ENCODE data around the gene ZNF554. TPM values are rescaled to one million over a fixed set of nuclear protein-coding genes. Genes with fewer than 3 reads are reported as not detected.
"Not testable (repeated sequence)": the region's sequence is repeated elsewhere in the genome, so short reads cannot be mapped to it uniquely, and the experiment has no call there.

Gene ZNF554
- total RNA-seq, 1 donor from 2014 or later: 4.2 TPM

DNA sequence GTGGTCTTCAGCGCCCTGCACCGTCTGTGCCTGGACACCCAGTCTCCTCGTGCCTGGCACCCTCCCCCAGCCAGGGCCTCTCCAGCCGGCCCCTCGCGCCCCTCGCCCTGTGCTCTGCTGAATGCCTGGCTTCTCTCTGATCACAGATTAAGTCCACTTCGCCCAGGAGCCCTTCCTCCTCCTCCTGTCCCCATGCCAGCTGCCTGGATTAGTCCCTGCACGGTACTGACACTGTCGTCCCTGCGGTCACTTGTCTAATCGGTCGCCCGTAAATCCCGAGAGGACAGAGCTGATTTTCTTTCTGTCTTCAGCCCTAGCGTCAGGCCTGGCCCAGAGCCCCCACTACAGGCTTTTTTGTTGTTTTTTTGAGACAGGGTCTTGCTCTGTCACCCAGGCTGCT, 27.8 kb upstream of the ZNF554 start:
- DNase-seq: no peak
- peaks cover 21% of the 10 kb centered on the region for H3K4me1 ChIP-seq

DNA sequence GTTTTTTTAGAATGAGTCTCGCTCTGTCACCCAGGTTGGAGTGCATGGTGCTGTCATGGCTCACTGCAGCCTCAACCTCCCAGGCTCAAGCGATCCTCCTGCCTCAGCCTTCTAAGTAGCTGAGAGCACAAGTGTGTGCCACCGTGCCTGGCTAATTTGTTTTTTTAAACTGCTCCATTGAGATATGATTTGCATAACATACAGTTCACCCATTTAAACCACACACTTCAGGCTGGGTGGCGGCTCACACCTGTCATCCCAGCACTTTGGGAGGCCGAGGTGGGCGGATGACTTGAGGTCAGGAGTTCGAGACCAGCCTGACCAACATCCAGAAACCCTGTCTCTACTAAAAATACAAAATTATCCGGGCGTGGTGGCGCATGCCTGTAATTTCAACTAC, 27.0 kb upstream of the ZNF554 start:
- H3K4me3 ChIP-seq; intact Hi-C loops (cut with micrococcal nuclease); H3K27me3 ChIP-seq (ENCODE audit: low read depth); H3K27ac ChIP-seq (replicated peaks); DNase-seq; H3K9me3 ChIP-seq (replicated peaks): not testable (repeated sequence)
- Histone ChIP-seq H3K36me3 (peaks cover 32% of the 10 kb centered on the region), H3K4me1 (peaks cover 25% of the 10 kb centered on the region)

More for the DNA sequence above, 27.8 kb upstream of the ZNF554 start:
- no peaks in the 10 kb centered on the region for H3K27me3 ChIP-seq (ENCODE audit: low read depth)
- TF ChIP-seq, protein P1, sequence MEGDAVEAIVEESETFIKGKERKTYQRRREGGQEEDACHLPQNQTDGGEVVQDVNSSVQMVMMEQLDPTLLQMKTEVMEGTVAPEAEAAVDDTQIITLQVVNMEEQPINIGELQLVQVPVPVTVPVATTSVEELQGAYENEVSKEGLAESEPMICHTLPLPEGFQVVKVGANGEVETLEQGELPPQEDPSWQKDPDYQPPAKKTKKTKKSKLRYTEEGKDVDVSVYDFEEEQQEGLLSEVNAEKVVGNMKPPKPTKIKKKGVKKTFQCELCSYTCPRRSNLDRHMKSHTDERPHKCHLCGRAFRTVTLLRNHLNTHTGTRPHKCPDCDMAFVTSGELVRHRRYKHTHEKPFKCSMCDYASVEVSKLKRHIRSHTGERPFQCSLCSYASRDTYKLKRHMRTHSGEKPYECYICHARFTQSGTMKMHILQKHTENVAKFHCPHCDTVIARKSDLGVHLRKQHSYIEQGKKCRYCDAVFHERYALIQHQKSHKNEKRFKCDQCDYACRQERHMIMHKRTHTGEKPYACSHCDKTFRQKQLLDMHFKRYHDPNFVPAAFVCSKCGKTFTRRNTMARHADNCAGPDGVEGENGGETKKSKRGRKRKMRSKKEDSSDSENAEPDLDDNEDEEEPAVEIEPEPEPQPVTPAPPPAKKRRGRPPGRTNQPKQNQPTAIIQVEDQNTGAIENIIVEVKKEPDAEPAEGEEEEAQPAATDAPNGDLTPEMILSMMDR (IDR thresholded peaks at IDR 0.05; ENCODE audit: borderline replicate concordance): no peak
- peak overlapping the region; percentile 55 for H3K27ac ChIP-seq (replicated peaks)
- intact Hi-C loops (cut with micrococcal nuclease): no loop called here
- no peaks in the 10 kb centered on the region for H3K9me3 ChIP-seq (replicated peaks)
- peaks cover 32% of the 10 kb centered on the region for H3K36me3 ChIP-seq
- no peak overlapping the region for H3K4me3 ChIP-seq

DNA sequence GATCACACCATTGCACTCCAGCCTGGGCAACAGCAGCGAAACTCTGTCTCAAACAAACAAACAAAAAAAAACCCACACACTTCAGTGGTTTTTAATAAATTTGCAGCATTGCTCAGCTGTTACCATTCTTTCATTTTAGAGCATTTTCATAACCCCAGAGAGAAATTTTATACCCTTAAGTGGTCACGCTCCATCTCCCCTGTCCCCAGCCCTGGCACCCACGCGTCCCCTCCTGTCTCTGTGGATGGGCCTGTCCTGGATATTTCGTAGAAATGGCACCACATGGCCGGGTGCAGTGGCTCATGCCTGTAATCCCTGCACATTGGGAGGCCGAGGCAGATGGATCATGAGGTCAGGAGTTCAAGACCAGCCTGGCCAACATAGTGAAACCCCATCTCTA, 26.5 kb upstream of the ZNF554 start:
- TF ChIP-seq, protein P1 (IDR thresholded peaks at IDR 0.05; ENCODE audit: borderline replicate concordance): no peak
- DNase-seq: no peak
- H3K4me3 ChIP-seq: no peak overlapping the region
- peaks cover 32% of the 10 kb centered on the region for H3K36me3 ChIP-seq
- intact Hi-C loops (cut with micrococcal nuclease): no loop called here
- H3K4me1 ChIP-seq: peaks cover 30% of the 10 kb centered on the region
- H3K27ac ChIP-seq (replicated peaks): no peak overlapping the region
- H3K9me3 ChIP-seq (replicated peaks): no peaks in the 10 kb centered on the region
- no peaks in the 10 kb centered on the region for H3K27me3 ChIP-seq (ENCODE audit: low read depth)

DNA sequence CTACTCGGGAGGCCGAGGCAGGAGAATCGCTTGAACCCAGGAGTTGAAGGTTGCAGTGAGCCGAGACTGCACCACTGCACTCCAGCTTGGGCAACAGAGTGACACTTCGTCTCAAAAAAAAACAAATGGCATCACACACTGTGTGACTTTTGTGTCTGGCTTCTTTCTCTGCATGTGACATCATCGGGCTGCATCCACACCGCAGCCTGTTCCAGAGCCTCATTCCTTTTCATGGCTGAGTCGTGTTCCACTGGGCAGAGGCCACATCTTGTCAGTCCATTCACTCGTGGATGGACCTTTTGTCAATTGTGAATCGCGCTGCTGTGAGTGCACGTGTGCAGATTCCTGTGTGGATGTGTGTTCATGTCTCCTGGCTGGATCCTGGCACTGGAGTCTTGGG, 26.1 kb upstream of the ZNF554 start:
- no peak for DNase-seq
- Histone ChIP-seq H3K36me3 (peaks cover 36% of the 10 kb centered on the region), H3K27ac (replicated peaks) (no peak overlapping the region), H3K4me1 (peaks cover 34% of the 10 kb centered on the region), H3K4me3 (no peak overlapping the region), H3K9me3 (replicated peaks) (no peaks in the 10 kb centered on the region), H3K27me3 (ENCODE audit: low read depth) (no peaks in the 10 kb centered on the region)
- TF ChIP-seq, protein P1 (IDR thresholded peaks at IDR 0.05; ENCODE audit: borderline replicate concordance): no peak
- intact Hi-C loops (cut with micrococcal nuclease): no loop called here

DNA sequence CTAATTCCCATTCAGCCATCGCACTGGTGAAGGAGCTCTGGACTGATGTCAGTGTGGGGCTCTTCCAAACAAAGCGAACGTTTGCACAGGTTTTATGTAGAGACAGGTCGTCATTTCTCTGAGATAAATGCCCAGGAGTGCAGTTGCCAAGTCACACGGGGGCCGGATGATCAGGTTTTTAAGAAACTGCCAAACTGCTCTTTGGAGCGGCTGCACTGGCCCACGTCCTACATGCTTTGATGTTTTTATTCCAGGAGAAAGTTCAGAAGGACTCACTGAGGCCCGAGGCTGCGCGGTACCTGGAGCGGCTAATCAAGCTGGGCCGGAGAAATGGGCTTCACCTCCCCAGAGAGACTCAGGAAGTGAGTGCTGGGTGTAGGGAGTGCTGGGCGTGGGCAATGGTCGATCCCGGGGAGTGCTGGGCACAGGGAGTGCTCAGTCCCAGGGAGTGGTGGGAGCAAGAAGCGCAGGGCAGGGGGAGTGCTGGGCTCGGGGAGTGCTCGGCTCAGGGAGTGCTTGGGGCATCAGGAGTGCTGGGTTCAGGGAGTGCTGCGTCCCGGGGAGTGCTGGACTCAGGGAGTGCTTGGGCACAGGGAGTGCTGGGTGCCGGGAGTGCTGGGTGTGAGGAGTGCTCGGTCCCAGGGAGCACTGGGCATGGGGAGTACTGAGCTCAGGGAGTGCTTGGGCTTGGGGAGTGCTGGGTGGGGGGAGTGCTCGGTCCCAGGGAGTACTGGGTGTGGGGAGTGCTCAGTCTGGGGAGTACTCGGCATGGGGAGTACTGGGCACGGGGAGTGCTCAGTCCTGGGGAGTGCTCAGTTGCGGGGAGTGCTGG, 23.6 kb upstream of the ZNF554 start:
- H3K4me3 ChIP-seq: no peak overlapping the region
- DNase-seq: no peak
- peaks cover 42% of the 10 kb centered on the region for H3K36me3 ChIP-seq
- intact Hi-C loops (cut with micrococcal nuclease): no loop called here
- peak overlapping the region; percentile 92 for H3K27ac ChIP-seq (replicated peaks)
- no peaks in the 10 kb centered on the region for H3K27me3 ChIP-seq (ENCODE audit: low read depth)
- H3K4me1 ChIP-seq: peaks cover 47% of the 10 kb centered on the region
- no peaks in the 10 kb centered on the region for H3K9me3 ChIP-seq (replicated peaks)
- TF ChIP-seq, protein P1 (IDR thresholded peaks at IDR 0.05; ENCODE audit: borderline replicate concordance): no peak

DNA sequence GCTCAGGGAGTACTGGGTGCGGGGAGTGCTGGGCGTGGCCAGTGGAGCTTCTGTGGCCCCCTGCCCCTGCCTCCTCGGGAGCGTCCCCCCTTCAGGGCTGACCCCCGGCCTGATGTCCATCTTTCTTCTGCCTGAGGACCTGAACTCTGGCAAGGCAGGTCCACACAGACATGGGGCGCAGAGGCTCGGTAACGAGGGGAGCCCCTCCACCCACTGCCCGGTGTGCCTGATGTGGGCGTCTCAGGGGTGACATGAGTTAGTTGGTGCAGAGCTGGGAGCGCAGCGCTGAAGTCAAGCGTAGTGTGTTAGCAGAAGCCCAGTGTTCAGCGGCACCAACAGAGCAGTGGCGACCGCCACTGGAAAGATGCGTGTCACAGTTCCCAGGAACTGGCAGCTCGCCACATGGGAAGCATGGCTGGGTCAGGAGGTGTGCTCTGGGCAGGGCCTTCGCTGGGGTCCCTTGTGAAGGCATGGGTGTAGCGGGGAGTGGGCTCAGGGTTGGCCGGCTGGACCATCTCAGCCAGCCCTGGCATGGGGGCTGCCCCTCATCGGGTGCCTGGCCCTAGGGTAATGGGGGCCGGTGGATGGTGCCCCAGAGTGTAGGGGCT, 22.9 kb upstream of the ZNF554 start:
- Histone ChIP-seq H3K27me3 (ENCODE audit: low read depth) (no peaks in the 10 kb centered on the region), H3K4me1 (peaks cover 47% of the 10 kb centered on the region), H3K9me3 (replicated peaks) (no peaks in the 10 kb centered on the region), H3K36me3 (peaks cover 38% of the 10 kb centered on the region), H3K4me3 (no peak overlapping the region), H3K27ac (replicated peaks) (peak overlapping the region; percentile 92)
- DNase-seq: peak; percentile 52
- TF ChIP-seq, protein P1 (IDR thresholded peaks at IDR 0.05; ENCODE audit: borderline replicate concordance): no peak
- intact Hi-C loops (cut with micrococcal nuclease): no loop called here
